HTR-8/SVneo (cell line): ENCODE measurements around the gene TNRC18.
"Not testable (repeated sequence)": the region's sequence is repeated elsewhere in the genome, so short reads cannot be mapped to it uniquely, and the experiment has no call there.

ENCODE experiments used
- DNase-seq: peaks from one replicate; pipeline ENCODE4 v3.0.0; 2011; ENCODE audit warnings: low spot score, mixed read lengths; ENCODE audit not compliant: insufficient read length
- FAIRE-seq: peaks from 2 replicates; lab custom pipeline; 2011; peaks lifted over from hg19 to GRCh38; lab: Jason Lieb, UNC

TNRC18 gene

GRCh38 chr7:5302577-5302976 lies 121.1 kb downstream of the TNRC18 start:
- DNase-seq (no peak), FAIRE-seq (no peak)

- DNase-seq, result no peak
- no peak for FAIRE-seq
These were observed 123.3 kb downstream of the TNRC18 start for GRCh38 chr7:5300366-5300765.

- FAIRE-seq (no peak), DNase-seq (no peak)
These were observed 126.9 kb downstream of the TNRC18 start for GRCh38 chr7:5296611-5297226.

- FAIRE-seq (no peak), DNase-seq (no peak)
These were observed 127.5 kb downstream of the TNRC18 start for GRCh38 chr7:5296015-5296610.

- no peak for FAIRE-seq
- DNase-seq, result no peak
These were observed 128.3 kb downstream of the TNRC18 start for GRCh38 chr7:5295039-5296014.

- no peak for DNase-seq
- FAIRE-seq, result peak; percentile 58
These were observed 129.3 kb downstream of the TNRC18 start for GRCh38 chr7:5294169-5294987.

GRCh38 chr7:5291711-5292335 lies 131.8 kb downstream of the TNRC18 start:
- DNase-seq, FAIRE-seq: not testable (repeated sequence)

- FAIRE-seq (no peak), DNase-seq (no peak)
These were observed 132.3 kb downstream of the TNRC18 start for GRCh38 chr7:5291301-5291700.

- FAIRE-seq, result no peak
- no peak for DNase-seq
These were observed 134.3 kb downstream of the TNRC18 start for GRCh38 chr7:5289355-5289754.

- DNase-seq, FAIRE-seq: not testable (repeated sequence)
These were observed 135.1 kb downstream of the TNRC18 start for GRCh38 chr7:5288560-5288959.

GRCh38 chr7:5287802-5288201 lies 135.8 kb downstream of the TNRC18 start:
- DNase-seq, result no peak
- FAIRE-seq, result no peak

- not testable (repeated sequence) for FAIRE-seq, DNase-seq
These were observed 136.3 kb downstream of the TNRC18 start for GRCh38 chr7:5287373-5287772.

GRCh38 chr7:5286933-5287332 lies 136.7 kb downstream of the TNRC18 start:
- FAIRE-seq, result no peak
- no peak for DNase-seq

- no peak for FAIRE-seq
- DNase-seq, result peak; percentile 43
These were observed 139.0 kb downstream of the TNRC18 start for GRCh38 chr7:5284304-5285281.

- FAIRE-seq, result no peak
- no peak for DNase-seq
These were observed 140.0 kb downstream of the TNRC18 start for GRCh38 chr7:5283421-5284303.

- DNase-seq (peak; percentile 49), FAIRE-seq (no peak)
These were observed 140.9 kb downstream of the TNRC18 start, which contains the start of gene SLC29A4 for GRCh38 chr7:5282543-5283316. Gene SLC29A4 (plus strand): TSS chr7:5282943. CDS start chr7:5287817, 4,874 bp downstream.
